HTR-8/SVneo (cell line): Measurements from ENCODE around the gene TRABD2B.

Experiments used
- DNase-seq: peaks from one replicate; pipeline ENCODE4 v3.0.0; 2011; ENCODE audit warnings: low spot score, mixed read lengths; ENCODE audit not compliant: insufficient read length
- FAIRE-seq: peaks from 2 replicates; lab custom pipeline; 2011; peaks lifted over from hg19 to GRCh38; lab: Jason Lieb, UNC

The TRABD2B gene

DNA sequence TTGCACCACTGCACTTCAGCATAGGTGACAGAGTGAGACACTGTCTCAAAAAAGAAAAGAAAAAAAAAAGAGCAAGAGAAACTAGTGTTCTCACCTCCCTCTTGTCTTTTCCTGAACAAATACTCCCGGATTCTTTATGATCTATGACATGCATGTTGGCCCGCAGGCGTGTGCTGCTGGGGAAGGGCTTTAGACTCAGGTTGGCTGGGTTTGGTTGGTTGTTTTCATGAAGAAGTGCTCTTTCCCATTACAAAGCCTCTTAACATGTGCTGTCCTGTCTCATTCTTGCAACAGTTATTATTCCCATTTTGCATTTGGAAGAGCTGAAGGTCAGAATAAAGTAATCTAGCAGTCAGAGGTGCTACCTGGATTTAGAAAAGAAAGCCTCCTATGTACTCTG is 79.5 kb downstream of the TRABD2B start:
- FAIRE-seq: no peak
- DNase-seq: no peak

DNA sequence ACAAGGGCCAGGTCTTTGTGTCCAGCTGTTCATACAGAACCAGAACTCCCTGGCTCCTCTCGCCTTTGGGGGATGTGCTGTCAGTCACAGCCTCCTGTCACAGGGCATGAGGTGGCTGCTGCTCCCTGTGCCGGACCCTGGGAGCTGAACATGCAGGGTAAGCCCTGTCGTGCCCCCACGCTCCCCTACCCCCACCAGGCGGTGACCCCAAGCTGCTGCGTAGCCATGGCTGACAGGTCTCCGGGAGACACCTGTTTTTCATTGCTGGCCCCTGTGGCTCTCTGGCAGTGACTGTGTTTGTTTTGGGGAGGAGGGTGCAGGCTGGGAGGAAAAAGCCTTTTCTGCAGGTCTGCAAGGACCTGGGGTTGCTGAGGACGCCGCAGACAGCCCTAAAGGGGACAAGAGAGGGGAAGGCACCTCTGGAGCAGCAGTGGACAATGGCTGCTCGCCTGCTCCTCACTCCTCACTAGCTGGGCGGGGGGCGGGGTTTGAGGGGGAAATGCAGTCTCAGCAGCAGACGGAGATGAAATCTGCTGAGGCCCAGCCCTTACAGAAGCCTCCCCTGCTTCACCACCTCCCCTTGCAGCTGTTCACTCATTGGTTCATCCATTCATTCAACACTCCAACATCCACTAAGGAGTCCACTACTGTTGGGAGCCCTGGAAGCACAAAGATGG is 81.4 kb downstream of the TRABD2B start:
- FAIRE-seq: no peak
- no peak for DNase-seq

DNA sequence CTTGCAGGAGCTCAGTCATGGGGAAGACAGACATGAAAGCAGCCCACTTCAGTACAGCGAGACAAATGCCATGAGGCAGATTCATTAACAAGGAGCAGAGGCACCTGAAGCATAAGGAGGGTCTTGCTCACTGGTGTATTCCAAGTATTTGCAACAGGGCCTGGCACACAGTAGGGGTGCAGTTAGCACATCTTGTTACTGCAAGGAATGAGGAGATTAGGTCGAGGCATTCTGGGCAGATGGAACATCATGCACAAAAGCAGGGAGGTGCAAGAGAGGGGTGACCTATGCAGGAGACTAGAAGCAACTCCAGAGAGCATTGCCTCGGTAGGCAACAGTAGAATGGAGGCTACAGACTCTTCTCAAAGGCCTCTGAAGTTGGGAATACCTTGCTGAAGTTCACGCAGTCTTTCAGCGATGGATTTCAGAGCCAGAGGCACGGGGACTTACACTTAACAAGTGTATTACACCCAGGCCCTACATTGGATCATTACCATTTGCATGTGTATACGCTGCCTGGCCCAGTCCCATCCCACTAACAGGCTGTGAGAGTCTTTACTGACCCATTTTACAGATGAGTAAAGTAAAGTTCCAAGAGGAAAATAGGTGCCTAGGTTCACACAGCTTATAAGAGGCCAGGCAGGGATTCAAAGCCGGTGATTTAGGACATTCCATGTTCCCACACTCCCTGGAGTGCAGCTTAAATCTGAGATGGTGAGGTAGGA is 82.1 kb downstream of the TRABD2B start:
- no peak for DNase-seq
- no peak for FAIRE-seq

DNA sequence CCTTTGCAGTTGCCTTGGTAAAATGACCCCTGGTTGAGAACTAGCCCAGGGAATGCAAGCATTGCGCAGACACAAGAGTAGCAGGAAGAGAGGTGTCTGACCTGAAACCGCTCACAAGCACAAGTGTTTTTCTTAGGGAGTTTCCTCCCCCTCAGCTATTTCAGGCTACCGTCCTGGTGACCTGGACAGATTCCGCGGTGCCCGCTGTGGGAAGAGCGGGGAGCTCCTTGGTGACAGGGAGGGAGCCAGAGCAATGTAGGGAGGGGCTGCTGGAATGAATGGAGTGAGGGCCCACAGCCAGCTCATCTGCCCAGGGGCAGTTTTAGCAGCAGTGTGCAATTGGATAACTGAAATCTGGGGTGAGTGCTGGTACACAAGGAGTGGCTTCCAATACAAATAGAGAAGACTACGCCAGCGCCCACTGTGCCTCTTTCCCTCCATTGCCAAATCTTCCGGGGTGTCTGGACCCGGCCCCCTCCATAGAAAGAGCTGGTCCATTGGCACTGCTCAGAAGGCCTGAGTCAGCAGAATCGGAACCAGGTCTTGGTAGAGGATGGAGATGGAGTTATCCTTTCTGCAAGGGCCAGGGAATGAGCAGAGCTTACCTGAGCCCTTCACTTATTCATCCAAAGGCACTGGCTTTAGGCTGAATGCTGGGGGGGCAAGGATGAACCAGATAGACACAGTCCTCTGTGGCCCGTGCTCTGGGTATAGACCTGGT is 82.8 kb downstream of the TRABD2B start:
- FAIRE-seq (no peak), DNase-seq (no peak)

DNA sequence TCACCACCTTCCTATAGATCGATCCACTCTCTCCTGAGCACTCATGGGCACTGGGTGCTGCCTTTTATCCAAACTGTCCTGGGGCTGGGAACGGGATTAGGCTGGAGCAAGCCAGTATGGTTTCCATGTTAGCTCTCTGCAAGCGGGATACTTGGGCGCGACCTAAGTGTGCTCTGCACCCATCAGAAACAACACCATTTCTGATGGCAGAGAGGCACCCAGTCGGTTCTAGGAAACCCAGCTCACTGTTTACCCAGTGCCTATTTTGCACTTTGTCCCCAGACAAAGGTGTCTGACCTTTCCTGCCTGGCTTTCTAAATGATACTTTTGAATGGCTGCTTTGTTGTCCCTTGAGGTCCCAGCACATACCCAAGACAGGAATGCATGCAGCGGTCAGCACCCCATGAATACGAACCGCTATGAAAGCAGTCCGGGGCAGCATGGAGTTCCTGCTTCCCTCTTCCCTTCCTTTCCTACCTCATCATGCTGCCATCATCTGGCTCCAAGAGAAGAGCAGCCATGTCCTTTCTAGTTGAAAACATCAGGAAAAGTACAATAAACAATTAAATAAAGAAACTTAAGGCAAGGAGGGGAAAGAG is 83.9 kb downstream of the TRABD2B start:
- FAIRE-seq: no peak
- DNase-seq: no peak

DNA sequence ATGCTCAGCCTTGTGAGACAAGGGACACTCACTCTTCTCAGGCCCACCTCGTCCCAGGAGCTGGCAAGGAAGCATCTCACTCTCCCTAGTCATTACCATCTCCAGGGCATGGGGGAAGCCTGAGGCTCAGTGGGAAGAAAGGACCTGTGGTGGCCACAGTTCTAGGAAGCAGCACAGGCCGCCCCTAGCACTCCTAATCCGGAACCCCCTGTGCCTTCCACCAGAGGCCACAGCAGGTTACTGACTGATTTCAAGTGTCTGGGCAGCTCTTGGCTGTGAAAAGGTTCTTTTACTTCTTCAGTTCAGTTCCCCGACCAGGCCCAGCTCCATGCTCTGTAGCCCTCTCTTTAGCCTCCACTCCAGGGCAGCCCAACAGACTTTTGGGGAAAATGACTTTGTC is 84.4 kb downstream of the TRABD2B start:
- no peak for DNase-seq
- FAIRE-seq: no peak

DNA sequence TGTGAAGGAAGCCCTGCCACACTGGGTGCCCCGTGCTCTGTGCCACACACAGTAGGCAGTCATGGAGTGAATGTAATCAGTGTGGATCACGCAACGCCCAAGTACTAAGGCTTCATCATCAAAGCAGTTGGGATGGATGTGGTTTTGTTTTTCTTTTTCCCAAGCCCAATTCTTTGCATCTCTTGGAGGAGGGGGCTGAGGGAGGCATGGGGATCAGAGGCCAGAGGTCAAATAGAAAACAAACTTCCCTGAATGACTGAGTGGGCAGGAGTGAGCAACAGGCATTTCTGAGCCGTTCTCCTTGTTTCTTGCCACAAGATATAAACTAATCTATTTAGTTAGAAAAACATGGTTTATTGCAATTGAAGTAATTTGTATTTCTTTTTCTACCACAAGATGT is 85.3 kb downstream of the TRABD2B start:
- FAIRE-seq (no peak), DNase-seq (no peak)

DNA sequence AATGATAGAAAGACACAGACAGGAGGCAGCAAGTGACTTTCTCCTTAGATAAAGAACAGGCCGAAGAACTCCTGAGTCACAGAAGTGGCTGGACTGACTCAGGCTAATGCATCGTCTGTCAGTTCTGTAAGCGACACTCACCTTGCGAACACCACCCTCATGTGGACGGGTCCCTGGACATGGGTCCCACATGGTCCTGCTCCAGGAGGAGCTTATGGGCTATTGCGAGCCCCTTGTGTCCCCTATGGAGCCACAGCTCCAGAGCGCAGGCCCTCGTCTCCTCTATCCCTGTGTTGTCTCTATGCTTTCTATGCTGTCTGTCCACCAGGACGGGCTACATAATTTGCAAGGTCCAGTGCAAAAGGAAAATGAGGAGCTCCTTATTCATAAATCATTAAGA is 85.8 kb downstream of the TRABD2B start:
- DNase-seq (no peak), FAIRE-seq (no peak)

DNA sequence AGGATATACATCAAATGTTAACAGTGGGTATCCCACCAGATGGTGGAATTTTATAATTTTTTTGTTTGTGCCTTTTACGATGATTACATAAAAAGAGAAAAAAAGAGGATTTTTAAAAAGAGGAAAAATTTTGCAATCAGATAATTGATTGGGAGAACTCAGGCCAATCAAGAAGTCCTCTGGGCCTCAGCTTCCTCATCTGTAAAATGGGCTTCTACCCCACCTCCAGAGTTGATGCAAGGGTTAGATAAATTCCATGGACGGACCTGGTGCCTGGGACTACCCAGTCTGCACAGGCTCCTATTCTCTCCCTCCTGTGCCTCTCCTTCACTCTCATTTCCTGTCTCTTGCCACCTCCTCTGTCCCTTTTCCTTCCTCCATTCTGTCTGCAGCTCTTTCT is 88.9 kb downstream of the TRABD2B start:
- no peak for DNase-seq
- no peak for FAIRE-seq

DNA sequence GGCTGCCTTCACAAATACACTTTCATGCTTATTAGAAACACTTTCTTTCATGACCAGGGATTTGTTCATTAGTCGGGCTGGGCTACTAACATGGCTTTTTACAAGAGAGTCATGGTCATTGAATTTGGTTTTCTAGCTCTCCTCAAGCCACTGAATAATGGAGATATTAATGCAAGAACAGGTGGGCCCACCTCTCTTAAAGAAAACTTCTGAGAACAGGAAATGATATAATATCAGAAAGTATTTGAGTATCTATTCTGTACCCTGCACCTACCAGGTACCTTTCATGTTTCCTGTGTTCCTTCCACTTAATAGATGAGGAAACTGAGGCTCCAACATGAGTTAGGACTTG is 90.0 kb downstream of the TRABD2B start:
- no peak for FAIRE-seq
- DNase-seq: no peak

DNA sequence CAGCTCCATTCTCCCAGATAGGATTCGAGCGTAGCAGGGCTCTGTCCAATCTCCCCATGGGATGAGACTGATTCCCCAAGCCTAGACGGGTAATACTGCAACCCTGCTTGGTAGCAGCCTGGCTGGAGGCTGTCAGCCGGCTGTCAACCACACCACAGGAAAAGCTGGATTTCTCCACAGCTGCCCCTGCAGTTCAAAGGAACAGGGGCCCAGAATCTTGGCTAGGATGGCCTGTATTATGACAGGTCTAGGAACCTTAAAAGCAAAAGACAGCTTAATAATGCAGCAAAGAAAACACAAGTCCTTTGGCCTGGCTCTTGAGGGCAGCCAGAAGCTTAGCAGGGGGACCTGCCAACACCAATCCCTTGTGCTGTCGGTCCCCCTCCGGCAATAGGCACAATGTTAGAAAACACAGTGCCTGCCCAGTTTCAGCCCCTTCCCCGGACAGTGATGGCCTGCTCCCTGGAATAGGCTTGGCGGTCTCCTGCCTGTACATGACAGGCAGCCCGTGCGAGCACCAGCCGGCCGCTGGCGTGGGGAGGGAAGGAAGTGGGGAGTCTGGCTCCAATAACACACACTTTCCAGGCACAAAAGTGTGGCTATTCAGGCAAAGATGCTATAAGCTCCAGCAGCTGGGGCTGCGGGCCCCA is 90.5 kb downstream of the TRABD2B start:
- no peak for FAIRE-seq
- DNase-seq: no peak

DNA sequence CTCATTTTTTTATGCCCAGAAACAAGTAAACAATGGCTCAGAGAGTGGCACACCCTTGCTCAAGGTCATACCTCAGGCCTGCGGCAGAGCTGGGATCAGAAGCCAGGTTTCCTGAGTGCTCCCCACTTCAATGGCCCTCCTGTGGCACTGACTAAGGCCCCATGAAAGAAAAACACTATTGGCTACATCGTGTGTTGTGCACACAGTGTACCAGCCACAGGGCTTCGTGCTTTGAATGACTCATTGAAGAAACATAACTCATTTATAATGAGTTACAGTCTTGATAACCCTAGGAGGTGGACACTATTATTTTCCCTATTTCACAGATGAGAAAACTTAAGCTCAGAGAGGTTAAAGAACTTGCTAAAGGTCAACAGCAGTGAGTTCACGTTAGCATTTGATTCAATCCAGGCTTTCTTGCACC is 91.2 kb downstream of the TRABD2B start:
- DNase-seq (no peak), FAIRE-seq (no peak)

DNA sequence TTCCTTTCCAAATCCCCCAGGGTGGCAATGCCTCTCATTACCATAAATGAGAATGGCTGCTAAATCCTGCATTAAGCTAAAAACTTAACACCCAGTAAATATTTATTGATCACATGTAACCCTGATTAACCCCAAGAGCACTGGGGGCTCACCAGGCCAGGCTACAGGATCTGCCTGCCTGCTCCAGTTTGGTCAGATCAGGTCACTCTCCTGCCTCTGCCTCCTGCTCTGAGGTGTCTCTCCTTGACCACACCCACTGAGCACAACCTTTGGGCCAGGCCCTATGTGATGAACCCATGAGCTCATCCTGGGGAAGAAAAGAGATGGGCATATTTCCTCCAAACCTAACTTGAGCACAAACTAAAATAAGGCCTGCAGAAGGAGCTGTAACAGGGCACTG is 93.5 kb downstream of the TRABD2B start:
- FAIRE-seq (no peak), DNase-seq (no peak)

DNA sequence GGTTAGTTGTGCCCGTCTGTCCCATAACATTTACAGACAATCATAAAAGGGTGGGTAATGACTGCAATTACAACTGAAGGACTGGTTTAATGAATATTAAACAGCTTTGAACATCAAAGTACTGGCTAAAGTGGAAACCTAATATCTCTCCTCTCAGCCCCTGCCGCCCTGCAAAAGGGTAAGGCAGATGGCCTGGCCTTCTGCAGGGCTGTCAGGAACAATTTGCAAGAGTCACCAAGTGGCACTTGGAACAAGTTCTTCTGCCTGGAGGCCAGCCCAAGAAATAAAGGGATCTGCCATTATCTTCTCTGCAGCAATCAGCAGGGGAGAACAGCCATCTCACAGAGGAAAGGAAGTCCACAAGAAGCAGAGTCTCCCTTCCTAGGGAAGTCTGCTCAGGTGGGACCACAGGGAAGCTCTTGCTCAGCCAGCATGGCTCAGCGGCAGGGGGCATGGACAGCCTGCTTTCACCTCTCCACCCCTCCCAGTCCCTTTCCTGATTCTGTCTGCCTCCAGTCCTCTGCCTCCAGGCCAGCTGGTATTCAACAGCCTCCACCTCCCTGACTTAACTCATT is 96.1 kb downstream of the TRABD2B start:
- DNase-seq (no peak), FAIRE-seq (no peak)

DNA sequence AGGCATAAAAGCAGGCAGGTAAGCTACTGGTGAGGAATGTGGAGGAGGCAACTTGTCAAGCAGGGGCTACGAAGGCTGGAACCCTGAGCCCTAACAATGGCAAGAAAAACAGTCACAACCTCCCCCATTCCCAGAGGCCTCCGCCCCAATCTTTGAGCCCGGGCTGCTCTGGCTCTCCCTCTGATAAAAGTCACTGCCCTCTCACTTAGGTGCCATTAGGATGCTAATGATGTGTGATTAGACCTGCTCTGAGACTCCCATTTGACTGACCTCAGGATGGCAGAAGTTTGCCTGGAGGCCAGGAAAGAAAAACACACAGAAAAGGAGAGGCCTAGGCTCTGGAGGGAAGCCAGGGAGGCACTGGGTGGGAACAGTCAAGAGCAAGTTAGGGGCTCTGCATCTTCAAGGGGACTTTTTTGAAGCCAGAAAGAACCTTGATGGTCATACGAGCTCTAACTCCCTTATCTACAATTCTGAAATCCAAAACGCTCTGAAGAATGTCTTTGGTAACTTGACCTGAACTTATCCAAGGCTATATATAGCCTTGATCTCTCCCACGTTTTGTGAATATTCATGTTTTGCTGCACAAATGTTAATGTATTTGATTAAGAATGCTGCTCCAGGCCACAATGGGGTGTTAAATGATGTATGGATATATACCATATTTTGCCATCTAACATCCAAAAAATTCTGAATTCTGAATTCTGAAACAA is 98.9 kb downstream of the TRABD2B start:
- DNase-seq: no peak
- FAIRE-seq: no peak

DNA sequence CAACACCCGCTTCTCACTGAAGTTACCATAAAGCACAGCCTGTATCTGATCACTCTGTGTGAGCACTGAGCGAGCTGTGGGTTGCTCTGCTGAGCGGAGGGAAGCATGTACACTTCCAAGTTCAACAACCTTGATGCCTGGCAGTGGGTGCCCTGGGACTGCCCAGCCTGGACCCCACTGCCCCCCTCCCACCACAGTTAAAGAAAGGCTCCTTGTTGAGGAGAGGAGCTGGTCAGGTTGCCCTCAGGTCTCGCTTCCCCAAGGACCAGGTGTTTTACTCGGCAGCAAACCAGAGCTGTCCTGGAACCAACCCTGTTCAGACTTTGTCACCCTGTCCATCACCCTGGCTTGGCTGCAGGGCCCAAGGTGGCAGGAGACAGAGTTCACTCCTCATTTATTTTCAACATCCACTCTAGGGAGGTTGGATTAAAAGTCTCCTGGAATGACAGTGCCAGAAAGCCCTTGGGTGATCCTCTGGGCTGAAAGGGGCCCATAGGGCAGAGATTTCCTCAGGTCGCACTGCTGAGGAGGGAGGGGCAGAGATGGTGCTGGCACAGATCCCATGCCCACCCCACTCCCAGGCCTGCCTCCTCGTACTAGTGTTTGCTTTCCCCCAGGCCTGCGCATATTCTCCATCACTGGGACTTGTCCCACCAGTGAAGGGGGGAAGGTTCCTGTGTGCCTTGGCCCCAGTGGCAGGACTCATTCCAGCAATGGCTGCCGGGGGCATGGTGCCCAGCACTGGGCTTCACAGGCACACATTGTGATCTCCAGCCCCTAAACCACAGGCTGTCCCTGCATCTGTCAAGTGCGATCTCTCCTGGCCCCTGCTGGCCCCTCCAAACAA is 101.7 kb downstream of the TRABD2B start:
- no peak for DNase-seq
- FAIRE-seq: no peak

DNA sequence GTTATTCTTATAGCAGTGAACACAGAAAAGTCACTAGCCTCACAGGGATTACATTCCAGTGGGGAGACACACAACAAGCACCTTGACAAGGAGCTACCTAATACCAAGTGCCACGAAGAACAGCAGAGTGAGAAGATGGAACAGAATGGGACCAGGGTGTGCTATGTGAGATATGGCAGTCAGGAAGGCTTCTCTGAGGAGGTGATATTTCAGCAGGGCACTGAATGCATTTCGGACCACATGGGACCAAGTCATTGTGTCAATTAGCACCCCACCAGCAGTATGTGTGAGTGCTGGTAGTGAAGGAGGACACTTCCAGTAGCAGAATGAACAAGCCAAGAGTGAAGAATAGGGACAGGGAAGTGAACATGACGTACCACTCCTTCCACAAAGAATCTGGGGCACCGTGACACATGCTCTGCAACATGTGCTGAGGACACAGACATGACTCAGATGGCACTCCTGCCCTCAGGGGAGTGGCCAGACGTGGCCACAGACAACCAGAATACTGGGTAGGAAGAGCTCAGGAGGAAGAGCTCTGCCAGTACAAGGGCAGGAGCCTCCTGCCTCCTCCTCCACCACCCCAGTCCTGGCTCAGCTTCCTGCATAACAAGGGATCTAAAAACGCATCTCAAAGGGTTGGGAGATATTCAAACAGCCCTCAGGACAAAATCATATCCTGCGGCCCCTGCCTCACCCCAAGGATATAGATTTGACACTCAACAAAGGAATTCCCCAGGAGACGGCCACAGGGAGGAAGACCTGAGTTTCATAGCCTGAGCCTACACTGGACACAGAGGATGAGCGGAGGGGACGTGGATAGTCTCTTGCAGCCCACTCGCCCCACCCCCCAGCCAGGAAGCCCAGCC is 102.5 kb downstream of the TRABD2B start:
- FAIRE-seq (no peak), DNase-seq (no peak)

DNA sequence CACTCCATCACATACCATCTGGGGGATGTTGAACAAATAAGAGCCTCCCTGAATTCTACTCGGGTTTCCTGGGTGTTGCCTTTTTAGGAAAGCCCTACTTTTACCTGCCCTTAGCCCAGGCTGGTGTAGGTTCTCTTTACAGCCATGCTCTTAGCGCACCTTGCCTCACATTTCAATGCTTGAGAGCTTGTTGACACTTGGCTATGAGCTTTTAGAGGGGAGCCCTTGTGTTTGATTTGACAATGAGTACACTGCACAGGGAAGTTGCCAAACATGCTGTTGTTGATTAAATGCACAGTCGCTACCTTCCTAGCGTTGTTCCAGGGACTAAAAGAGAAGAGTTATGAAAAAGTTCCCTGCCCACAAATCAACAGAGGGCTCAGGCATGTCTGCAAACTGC is 103.8 kb downstream of the TRABD2B start:
- no peak for FAIRE-seq
- no peak for DNase-seq
